ENCODE data around the gene GLCCI1.

The GLCCI1 gene

GRCh38 chr7:8105449-8106095 lies 137.0 kb downstream of the GLCCI1 start:
- no peak for FAIRE-seq

DNA sequence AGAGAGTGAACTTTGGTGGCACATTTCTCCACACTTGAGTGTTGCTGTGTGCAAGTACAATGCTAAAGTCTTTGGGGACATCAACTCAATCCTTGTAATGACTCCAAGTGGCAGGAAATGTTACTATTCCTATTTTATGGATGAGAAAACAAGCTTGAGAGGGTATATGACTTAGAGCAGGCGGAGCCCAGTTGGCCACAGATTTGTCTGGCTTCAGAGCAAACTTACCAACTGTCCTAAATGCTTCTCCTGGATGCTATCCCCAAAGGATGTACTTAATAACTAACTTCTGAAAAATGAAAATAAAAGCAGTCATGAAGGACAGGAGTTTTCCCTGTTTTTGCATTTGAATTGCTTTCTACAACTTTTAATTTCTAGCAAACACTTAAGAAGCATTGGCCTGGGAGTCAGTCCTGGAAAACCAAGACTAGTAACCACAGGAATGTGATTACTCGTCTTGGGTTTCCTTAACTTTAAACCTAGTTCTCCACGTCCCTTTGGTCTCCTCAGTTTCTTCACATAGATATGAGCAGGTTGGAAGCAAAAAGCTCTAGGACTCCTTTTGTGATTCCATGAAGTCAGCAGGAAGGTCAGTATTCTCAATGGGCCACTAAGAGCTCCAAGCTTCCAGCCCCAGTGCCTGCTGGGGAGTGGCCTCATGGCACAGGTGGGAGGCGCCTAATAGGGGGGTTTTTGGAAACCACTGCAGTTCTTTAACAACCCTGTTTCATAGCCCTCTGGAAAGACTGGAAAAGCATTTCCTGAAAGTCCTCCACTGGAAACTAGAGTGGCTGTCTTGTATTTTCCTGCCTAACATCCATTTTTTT lies 140.8 kb downstream of the GLCCI1 start:
- no peak for FAIRE-seq

DNA sequence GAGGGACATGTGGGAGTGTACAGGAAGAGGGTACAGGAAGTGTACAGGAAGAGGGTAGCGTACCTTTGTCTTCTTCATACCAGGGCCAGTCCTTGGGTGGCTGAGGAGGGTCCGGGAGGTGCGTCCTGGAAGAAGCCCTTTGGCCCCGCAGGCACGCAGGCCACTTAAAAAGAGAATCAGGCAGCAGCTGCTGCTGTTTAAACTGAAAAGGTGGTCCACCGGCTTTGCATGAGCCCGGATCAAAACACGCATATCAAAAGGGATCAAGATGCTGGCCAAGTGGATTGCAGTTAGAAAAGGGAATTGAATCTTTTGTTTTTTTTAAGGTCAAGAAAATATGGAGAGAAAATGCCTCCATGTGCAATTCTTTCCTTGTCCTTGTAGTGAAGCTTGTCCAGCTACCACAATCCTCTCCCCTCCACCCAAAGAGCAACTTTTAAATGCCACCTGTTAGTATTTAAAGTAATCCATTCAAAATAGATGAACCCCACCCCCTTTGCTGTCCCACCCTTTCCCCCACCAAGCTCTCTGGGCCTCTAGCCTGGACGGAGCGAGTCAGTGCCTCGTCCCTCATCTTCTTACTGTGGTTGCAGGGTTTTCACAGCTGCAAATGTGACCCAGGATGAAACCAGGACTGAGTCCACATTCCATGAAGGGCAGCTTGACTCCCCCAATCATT lies 142.8 kb downstream of the GLCCI1 start:
- no peak for FAIRE-seq

DNA sequence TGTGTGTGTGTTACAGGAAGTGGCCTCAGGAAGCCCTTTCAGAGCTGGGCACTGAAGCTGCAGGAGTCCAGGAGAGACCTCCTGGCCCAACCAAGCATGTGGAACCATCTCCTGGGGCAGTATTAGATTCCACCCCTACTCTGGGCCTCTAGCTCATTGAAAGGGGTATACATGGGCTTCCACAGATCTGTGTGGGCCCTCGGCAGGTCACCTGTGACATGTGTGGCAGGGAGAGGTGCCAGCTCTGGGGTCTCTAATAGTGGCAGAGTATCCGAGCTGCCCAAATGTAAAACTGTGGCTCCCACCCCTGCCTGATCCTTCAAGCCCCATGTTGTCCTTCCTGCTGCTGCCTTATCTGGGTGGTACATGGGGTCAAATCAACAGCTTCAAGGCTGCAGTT lies 144.1 kb downstream of the GLCCI1 start:
- no peak for FAIRE-seq

DNA sequence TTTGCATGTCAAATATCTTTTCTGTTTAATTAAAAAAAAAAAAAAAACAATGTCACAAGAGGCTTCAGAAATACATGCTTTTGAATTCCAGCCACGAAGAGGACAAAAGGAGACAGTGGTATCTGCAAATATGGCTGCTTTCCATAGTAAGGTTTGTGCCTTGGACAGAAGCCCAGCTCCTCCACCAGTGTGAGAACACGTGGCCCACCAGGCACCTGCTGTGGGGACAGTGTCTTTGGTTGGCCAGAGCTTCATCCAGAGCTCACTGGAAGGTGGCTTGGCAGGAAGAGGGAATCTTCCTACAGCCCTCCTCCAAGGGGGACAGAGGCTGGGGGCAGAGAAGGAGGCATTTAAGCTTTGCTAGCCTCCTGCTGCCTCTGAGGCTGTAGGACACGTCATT lies 144.6 kb downstream of the GLCCI1 start:
- FAIRE-seq, result no peak

- no peak for FAIRE-seq
These were observed 145.6 kb downstream of the GLCCI1 start for GRCh38 chr7:8114175-8114574.

- no peak for FAIRE-seq
These were observed 147.2 kb downstream of the GLCCI1 start for GRCh38 chr7:8115547-8116402.

GRCh38 chr7:8117195-8117594 lies 148.6 kb downstream of the GLCCI1 start:
- FAIRE-seq, result no peak

GRCh38 chr7:8119262-8119661 lies 150.7 kb downstream of the GLCCI1 start:
- FAIRE-seq, result no peak

GRCh38 chr7:8120390-8121058 lies 151.9 kb downstream of the GLCCI1 start:
- no peak for FAIRE-seq

- FAIRE-seq, result no peak
These were observed 152.6 kb downstream of the GLCCI1 start for GRCh38 chr7:8121243-8121642.

- no peak for FAIRE-seq
These were observed 157.3 kb downstream of the GLCCI1 start for GRCh38 chr7:8125680-8126444.

- no peak for FAIRE-seq
These were observed 158.1 kb downstream of the GLCCI1 start for GRCh38 chr7:8126601-8127167.

DNA sequence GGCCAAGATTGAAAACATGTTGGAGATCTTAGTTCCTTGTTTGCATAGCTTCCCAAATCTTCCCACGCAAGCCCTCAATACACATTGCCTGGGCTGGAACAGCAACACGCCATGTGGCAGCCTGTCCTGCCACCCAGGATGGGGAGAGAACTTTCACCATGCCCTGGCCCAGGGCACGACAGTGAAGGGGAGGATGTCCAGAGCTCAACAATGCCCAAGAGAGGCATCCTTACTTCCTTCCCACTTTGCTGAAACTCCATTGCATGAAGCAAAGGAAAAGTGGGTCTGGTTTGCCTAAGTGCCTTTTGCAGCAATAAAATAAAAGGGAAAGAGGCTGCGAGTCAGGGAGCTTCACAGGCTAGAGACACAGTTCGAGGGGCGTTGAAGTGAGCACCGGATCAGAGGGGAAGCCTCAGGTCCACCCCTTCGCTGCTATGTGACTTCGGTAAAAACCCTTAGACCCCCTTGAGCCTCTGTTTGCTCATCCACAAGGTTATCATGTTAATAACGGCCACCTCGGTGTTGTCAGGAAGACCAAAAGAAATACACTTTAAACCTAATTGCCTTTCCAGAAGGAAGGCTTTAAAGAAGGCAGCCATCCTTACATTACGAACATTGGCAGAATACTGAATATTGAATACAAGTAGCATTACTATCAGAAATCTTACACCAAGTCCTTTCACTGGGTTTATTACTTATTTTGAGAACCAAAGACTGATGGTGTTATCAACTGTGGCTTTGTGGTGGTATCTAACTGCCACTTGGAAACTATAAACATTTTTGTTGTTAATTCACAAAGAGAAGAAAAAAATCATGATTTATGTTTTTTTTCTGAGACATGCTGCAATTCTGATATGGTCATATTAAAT lies 160.1 kb downstream of the GLCCI1 start:
- FAIRE-seq, result no peak

DNA sequence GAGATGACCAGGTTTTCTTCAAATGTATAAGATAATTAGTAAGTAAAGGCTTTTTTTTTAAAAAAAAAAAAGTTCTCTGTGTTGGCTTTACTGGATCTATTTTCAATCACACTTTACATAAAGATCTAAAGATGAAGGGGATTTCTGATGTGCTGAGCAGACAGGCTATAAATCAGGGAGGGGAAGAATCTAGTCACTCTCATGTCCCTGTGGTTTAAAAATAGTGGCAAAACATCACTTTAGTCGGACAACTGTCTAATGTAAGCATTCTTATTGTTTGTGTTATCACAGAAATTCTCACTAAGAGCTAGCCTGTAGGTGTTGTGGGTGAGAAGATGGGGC lies 160.7 kb downstream of the GLCCI1 start:
- FAIRE-seq, result no peak

DNA sequence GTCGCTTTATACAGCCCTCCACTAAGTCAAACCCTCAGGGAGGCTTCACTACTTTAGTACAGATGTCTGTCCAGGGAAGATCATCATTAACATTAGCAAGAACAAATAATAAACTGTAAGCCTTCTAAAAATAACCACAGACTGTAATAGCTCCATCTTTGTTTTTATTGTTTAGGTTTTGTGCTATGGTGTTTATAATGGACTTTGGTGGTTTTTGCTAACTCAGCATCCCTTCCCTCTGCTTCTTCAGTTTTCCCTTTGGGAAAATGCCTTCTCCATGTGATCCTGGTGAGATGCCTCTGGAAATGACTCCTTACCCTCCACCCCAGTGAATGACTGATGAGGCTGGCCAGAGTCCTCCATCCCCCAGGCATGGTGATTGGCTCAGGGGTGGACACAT lies 162.1 kb downstream of the GLCCI1 start:
- no peak for FAIRE-seq

GRCh38 chr7:8131694-8132605 lies 163.4 kb downstream of the GLCCI1 start:
- FAIRE-seq, result no peak

DNA sequence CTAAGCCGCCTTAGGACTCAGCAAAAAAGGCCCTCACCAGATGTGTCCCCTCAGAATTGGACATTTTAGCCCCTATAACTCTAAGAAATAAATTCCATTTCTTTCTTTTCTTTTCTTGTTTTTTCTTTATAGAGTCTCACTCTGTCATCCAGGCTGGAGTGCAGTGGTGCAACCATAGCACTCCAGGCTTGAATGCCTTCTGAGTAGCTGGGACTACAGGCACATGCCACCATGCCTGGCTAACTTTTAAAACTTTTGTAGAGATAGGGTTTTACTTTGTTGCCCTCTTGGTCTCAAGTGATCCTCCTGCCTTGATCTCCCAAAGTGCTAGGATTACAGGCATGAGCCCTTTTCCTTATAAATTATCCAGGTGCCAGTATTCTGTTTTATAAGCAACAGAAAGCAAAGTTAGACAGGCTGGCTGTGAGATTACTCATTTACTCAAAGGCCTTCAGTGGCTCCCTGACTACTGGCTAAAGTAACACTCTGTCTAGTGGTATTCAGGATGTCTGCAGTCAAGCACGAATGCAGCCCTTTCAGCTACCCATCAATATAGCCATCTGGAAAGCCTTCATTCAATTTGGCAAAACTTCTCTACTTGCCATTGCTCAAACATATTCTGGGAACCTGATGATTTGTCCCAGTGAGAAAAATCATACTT lies 164.7 kb downstream of the GLCCI1 start:
- FAIRE-seq, result no peak

Measured in TTC549 (cell line).